Frontal cortex (tissue), 4 donors: ENCODE measurements around the gene JARID2. TPM values are rescaled to one million over a fixed set of nuclear protein-coding genes. Genes with fewer than 3 reads are reported as not detected.

Experiments
- DNase-seq, 2 donors: peaks; one replicate each; pipeline ENCODE4 v3.0.0; 2012; ENCODE audit warnings: low spot score in 2 of 2
- FAIRE-seq: peaks from 2 replicates; lab custom pipeline; 2012; peaks lifted over from hg19 to GRCh38; lab: Jason Lieb, UNC
- total RNA-seq: library from RNA; depleted of rRNA; stranded (reverse); fragments of >200 nt; gene quantifications from one replicate; pipeline ENCODE4 v1.2.3, GENCODE V29; 2014
- donor health status: control.
- donor health status: control.
- donor health status: control.

Gene JARID2
- total RNA-seq, 1 donor from 2014 or later = 16.3 TPM

GRCh38 chr6:15365273-15365687 is 119.4 kb downstream of the JARID2 start:
- DNase-seq (peak; percentile 22 to 69), FAIRE-seq (no peak)

DNA sequence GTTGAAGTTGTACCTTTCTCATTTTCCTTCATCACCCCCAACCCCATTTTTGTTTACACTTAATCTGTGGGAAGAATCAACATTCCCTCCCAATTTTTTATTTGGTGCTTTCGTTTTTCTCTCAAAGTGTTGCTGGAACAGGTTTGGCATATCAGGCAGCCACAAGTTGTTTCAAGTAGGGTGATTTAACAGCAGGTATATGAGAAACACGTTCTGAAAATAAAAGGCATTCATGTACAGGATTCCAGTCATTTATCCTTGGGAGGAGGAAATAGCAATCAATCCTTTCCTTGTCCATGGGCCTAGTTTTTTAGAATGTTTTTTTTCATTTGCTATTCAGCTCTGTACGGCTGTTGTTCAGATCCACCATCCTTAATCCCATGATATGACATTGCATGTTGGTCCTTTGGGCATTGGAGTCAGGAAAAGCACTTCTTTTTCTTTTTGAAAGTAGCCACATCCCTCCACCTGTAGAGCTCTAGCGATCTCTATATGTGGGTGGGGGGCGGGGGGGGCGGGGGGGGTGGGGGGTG is 120.2 kb downstream of the JARID2 start:
- FAIRE-seq = no peak
- no peak for DNase-seq

DNA sequence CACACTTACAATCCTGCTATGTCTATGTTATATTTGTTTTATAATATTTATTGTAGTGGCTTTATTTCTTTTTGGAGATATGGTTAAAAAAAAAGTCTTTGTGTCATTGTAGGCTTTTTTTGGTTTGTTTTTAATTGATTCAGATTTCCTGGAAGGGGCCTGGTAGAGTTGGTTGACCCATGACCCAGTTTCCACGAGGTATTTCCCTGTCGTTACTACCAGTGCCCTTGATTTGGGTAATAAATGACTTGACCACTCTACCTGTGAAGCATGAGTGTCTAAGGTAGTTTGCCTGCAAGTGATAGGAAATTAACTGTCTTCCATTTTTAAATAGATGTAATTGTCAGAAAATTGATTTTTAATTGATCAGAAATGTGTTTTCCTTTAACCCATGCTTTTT is 121.0 kb downstream of the JARID2 start:
- DNase-seq (no peak), FAIRE-seq (no peak)

DNA sequence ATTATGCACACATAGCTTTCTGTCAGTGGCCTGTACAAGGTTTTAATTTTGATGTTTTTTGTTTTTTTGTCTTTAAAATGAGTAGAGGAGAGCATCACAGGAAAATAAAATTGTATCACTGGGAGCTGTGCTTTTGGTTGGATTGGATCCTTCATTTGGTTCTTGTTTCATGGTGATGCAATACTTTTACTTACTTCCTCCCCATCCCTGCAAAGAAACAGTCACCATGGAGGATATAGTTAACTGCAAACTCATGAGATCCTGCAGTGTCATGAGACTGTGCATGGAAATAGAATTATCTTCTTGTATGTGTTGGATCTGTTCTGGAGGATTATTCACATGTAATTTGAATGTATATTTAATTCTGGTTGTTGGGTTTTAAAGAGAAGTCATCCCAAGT is 122.3 kb downstream of the JARID2 start:
- DNase-seq (no peak), FAIRE-seq (no peak)

- no peak for FAIRE-seq
- no peak for DNase-seq
Observed at GRCh38 chr6:15368873-15369272, 123.0 kb downstream of the JARID2 start.

DNA sequence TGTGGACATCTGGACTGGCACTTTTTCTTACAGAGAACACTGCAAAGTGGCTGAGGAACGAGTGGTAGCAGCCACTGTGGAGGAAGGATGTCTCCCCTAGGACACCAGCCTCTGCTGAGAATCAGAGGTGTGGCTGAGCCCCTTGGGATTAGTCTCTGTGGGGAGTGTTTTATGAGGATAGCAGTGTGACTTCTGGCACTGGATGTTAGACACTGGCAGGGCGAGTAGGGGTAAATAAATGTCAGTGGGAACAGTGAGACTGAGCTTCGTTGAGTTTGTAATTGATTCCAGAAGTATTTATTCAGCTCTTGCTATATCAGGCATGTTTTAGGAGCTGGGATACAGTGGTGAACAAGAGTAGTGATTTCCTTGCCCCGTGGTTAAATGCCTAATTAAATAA is 124.0 kb downstream of the JARID2 start:
- DNase-seq = no peak
- no peak for FAIRE-seq

- no peak for FAIRE-seq
Observed at GRCh38 chr6:15370733-15371671, 125.1 kb downstream of the JARID2 start.

GRCh38 chr6:15372932-15373331 is 127.1 kb downstream of the JARID2 start:
- no peak for DNase-seq

More at GRCh38 chr6:15370733-15371671, 125.1 kb downstream of the JARID2 start:
- DNase-seq = no peak

DNA sequence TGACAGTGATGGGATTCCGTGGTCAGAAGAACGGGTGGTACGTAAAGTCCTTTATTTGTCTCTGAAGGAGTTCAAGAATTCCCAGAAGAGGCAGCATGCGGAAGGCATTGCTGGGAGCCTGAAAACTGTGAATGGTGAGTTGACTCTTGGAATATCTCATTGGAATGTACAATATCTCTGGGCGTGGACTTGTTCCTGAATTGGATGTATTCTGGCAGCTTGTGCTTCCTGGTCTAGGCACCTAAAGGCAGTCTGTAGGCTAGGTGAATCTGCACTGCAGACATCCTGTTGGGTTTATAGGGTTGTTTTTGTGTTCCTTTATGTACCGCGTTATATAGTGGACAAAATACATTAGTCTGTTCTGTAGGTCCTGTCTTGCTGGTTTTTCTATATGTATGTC is 128.2 kb downstream of the JARID2 start:
- FAIRE-seq = no peak
- DNase-seq = no peak

More at GRCh38 chr6:15372932-15373331, 127.1 kb downstream of the JARID2 start:
- FAIRE-seq = no peak

- FAIRE-seq (no peak), DNase-seq (no peak)
Observed at GRCh38 chr6:15375018-15375417, 129.1 kb downstream of the JARID2 start.

DNA sequence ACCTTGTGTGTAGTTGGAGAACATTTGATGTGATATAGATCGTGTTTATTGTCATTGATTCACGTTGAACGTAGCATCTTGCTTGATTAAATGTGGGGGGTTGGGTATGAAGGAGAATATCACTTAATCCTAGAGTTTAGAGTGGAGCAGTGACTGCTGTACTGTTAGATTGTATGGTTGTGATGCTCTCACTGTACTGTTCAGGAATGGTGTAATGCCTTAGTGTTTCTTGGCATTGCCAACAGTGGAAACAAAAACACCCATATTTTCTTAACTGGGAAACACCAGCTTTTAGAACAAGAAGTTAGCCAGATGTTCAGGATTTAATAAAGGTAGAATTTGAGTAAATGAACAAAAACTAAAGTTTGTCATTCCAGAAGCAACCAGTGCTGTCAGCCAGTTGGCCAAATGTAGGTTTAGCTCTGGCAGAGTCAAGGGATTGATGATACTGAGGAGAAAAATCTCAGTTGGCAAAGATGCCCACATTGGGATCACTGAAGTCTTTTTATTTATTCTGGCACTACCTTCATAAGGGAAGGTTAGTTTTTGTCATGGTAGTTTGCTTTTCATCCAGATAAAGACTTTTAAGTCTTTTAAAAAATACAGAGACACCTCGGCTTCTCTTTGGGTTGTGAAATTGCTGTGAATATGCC is 129.9 kb downstream of the JARID2 start:
- DNase-seq (no peak), FAIRE-seq (no peak)

DNA sequence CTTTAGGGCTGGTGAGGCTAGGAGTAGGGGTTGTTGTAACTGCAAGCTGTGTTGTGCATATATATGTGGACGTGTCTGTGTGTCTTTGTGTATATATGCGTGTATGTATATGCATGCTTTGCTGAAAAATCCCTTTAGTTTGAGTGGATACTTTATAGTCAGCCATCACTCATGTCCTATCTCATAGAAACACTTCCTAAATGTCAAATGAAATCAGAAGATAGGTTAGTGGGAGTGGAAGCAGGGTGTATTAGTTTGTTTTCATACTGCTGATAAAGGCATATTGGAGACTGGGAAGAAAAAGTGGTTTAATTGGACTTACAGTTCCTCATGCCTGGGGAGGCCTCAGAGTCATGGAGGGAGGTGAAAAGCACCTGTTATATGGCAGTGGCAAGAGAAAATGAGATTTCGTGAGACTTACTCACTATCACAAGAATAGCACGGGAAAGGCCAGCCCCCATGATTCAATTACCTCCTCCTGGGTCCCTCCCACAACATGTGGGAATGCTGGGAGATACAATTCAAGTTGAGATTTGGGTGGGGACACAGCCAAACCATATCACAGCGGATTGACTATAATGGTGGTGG is 131.1 kb downstream of the JARID2 start:
- FAIRE-seq (no peak), DNase-seq (no peak)

GRCh38 chr6:15378272-15378671 is 132.4 kb downstream of the JARID2 start:
- FAIRE-seq = no peak
- DNase-seq = no peak

DNA sequence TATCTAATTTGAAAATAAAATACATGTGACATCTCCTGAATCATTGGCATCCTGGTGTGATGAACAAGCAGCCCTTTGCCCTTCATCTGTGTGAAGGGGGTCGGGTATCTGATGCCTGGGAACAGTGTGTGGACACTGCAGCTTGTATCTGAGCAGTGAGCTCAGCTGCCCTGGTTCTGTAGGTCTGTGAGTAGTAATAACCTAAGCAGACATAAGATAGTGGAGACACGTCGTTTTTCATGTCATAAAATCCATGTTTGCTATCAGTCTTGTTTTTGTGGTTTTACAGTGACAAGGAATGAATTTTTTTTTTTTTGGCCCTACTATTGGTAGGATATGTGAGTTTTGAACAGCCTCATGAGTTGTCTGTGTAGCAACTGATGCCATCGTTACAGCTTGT is 133.0 kb downstream of the JARID2 start:
- DNase-seq = no peak
- no peak for FAIRE-seq

DNA sequence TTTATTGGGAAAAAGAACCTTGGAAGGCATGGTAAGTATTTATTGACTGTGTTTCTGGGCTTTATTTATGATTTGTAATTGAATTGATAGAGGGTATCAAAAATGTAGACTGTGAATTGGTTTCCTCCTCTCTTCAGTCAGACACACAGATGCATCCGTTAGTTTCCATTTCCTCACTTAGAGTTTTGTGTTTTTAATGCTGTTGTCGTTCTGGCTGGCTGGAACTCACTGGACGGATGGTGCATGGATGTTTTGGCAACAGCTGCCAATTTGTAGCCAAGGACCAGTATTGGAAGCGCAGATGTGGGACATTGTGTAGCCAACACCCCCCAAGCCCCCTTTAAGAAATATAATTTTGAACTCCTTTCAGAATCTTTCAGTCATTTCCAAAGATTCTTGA is 134.5 kb downstream of the JARID2 start:
- no peak for DNase-seq
- no peak for FAIRE-seq

DNA sequence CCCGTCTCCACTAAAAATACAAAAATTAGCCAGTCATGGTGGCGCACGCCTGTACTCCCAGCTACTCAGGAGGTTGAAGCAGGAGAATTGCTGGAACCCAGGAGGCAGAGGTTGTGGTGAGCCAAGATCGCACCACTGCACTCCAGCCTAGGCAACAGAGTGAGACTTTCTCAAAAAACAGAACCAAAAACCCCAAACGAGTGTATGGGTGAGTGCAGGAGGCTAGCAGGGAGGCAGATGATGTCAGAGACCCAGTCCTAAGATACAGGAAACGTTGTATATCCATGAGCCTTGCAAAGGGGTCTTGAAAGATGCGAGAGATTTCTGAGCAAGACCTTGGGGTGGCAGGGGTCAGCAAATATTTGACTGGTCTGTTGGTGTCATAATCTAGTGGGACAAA is 136.2 kb downstream of the JARID2 start:
- FAIRE-seq (no peak), DNase-seq (no peak)

DNA sequence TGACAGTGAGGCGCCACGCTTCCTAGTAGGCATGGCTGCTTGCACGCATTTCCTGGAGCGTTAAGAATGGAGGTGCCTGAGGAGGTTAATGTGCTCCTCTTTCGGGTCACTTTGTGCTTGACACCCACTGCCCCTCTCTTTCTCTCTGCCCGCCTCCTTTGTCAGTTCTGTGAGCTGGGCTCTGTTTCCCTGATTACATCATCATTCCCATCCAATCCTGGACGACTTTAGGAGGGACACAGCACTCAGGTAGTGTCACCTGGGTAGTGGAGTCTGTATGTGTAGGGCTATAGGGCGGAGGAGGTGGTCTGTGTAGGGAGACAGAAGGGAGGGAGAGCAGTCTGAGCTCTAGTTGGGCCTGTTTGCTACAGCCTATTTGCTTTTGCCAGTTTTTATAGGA is 136.8 kb downstream of the JARID2 start:
- DNase-seq (no peak), FAIRE-seq (no peak)

- DNase-seq (no peak), FAIRE-seq (no peak)
Observed at GRCh38 chr6:15384901-15385300, 139.0 kb downstream of the JARID2 start.

- no peak for DNase-seq
Observed at GRCh38 chr6:15385521-15385920, 139.7 kb downstream of the JARID2 start.

DNA sequence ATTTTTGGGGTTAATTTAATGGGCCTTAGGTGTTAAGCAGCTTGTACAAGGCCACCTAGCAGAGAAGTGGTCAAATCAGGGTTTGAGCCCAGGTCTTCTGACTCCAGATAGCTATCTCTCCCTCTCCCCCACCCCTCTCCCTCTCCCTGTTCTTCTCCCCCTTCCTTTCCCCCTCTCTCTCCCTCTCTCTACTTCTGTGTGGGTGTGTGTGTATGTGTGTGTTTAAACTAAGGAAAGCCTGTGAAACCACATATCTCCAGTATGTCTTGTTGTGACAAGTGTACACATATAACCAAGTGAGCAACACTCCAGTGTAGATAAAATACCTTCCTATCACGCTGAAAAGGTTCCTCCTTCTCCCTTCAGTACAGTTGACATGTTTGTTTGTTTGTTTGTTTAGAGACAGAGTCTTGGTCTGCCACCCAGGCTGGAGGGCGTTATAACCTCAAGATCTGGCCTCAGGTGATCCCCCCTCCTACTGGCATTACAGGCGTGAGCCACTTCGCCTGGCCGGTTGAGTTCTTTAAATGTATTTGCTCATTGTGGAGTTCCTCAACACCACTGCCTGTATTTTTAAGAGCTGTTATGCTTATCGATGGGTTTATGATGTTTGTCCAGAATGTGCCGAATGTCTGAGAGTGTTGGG is 140.4 kb downstream of the JARID2 start:
- no peak for DNase-seq
- FAIRE-seq = no peak

More at GRCh38 chr6:15385521-15385920, 139.7 kb downstream of the JARID2 start:
- no peak for FAIRE-seq
